Ishikawa (cell line): ENCODE results near the gene C16orf78.
A peak's percentile ranks its signal among the peaks of the same experiment; 100 is the strongest.

Experiments
- CEBPB ChIP-seq: IDR thresholded peaks from 2 replicates; pipeline ENCODE4 v1.6.1; 2012
- CREB1 ChIP-seq: IDR thresholded peaks from 2 replicates; pipeline ENCODE4 v1.6.1; 2012; ENCODE audit warnings: low read depth
- EGR1 ChIP-seq: IDR thresholded peaks from 2 replicates; pipeline ENCODE4 v1.6.1; 2012
- EP300 ChIP-seq: IDR thresholded peaks from 2 replicates; pipeline ENCODE4 v1.6.1; 2012; ENCODE audit warnings: borderline replicate concordance
- FOXM1 ChIP-seq: IDR thresholded peaks from 2 replicates; pipeline ENCODE4 v1.6.1; 2012; ENCODE audit warnings: low read depth, borderline replicate concordance
- NFIC ChIP-seq: IDR thresholded peaks from 2 replicates; pipeline ENCODE4 v1.6.1; 2012
- RAD21 ChIP-seq: IDR thresholded peaks from 2 replicates; pipeline ENCODE4 v1.6.1; 2012; ENCODE audit warnings: low read depth
- TAF1 ChIP-seq: IDR thresholded peaks from 2 replicates; pipeline ENCODE4 v1.6.1; 2012; ENCODE audit warnings: low read depth, mild to moderate bottlenecking
- TCF12 ChIP-seq: IDR thresholded peaks from 2 replicates; pipeline ENCODE4 v1.6.1; 2012; ENCODE audit warnings: low read depth
- TEAD4 ChIP-seq: IDR thresholded peaks from 2 replicates; pipeline ENCODE4 v1.6.1; 2012
- YY1 ChIP-seq: IDR thresholded peaks from 2 replicates; pipeline ENCODE4 v1.6.1; 2012; ENCODE audit warnings: low read depth
- ZBTB7A ChIP-seq: IDR thresholded peaks from 2 replicates; pipeline ENCODE4 v1.6.1; 2012; ENCODE audit warnings: low read depth
- TF ChIP-seq, protein P1 (sequence below): IDR thresholded peaks from 2 replicates; pipeline ENCODE4 v1.6.1; 2012; ENCODE audit warnings: low read depth, mild to moderate bottlenecking
- TF ChIP-seq, protein P2 (sequence below): IDR thresholded peaks from 2 replicates; pipeline ENCODE4 v1.6.1; 2012
- TF ChIP-seq, protein P3 (sequence below): IDR thresholded peaks from 2 replicates; pipeline ENCODE4 v1.6.1; 2012

C16orf78 gene

DNA sequence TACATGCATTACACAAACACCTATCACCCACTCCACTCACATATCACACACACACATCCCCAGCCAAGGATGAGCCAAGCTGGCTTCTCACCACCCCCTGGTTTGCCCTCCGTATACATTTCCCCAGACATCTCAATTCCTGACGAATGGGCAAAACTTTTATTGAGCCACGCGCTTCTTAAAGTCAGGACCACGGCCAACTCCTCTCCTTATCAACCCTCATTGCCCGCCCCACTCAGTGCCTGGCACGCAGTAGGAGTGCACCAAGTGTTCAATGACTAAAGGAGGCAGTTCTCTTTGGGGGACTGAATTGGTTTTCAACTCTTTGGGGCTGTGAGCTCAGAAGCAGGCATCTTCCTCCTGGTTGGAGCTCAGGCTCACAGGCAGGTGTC, 22.5 kb upstream of the C16orf78 start:
- TF ChIP-seq, protein P1, sequence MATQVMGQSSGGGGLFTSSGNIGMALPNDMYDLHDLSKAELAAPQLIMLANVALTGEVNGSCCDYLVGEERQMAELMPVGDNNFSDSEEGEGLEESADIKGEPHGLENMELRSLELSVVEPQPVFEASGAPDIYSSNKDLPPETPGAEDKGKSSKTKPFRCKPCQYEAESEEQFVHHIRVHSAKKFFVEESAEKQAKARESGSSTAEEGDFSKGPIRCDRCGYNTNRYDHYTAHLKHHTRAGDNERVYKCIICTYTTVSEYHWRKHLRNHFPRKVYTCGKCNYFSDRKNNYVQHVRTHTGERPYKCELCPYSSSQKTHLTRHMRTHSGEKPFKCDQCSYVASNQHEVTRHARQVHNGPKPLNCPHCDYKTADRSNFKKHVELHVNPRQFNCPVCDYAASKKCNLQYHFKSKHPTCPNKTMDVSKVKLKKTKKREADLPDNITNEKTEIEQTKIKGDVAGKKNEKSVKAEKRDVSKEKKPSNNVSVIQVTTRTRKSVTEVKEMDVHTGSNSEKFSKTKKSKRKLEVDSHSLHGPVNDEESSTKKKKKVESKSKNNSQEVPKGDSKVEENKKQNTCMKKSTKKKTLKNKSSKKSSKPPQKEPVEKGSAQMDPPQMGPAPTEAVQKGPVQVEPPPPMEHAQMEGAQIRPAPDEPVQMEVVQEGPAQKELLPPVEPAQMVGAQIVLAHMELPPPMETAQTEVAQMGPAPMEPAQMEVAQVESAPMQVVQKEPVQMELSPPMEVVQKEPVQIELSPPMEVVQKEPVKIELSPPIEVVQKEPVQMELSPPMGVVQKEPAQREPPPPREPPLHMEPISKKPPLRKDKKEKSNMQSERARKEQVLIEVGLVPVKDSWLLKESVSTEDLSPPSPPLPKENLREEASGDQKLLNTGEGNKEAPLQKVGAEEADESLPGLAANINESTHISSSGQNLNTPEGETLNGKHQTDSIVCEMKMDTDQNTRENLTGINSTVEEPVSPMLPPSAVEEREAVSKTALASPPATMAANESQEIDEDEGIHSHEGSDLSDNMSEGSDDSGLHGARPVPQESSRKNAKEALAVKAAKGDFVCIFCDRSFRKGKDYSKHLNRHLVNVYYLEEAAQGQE: peak; percentile 75
- TF ChIP-seq YY1: no peak

DNA sequence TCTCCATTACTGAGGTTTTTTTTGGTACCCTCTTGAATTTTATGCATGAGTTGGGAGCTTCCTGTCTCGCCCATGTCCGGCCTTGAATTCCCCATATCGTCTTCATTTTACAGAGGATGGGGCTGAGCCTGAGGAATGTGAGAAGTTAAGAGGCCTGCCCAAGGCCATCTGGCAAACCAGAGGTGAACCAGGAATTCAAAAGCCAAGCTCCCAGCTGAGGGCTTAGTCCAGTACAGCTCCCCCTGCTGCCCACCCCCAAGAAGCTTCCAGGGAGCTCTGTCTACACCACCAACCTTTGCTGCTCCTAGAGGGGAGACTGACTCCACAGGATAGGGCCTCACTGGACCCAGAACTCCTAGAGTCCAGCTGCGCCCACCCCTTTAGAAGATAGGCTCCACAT, 20.7 kb upstream of the C16orf78 start:
- no peak for TF ChIP-seq CEBPB
- TF ChIP-seq, protein P2, sequence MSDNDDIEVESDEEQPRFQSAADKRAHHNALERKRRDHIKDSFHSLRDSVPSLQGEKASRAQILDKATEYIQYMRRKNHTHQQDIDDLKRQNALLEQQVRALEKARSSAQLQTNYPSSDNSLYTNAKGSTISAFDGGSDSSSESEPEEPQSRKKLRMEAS: no peak
- no peak for TF ChIP-seq ZBTB7A
- no peak for TF ChIP-seq TCF12
- TF ChIP-seq NFIC: no peak
- TF ChIP-seq CREB1: no peak
- TF ChIP-seq TEAD4: no peak
- no peak for TF ChIP-seq FOXM1
- TF ChIP-seq RAD21: no peak
- TF ChIP-seq, protein P1: no peak
- TF ChIP-seq EGR1: no peak
- no peak for TF ChIP-seq YY1
- TF ChIP-seq, protein P3, sequence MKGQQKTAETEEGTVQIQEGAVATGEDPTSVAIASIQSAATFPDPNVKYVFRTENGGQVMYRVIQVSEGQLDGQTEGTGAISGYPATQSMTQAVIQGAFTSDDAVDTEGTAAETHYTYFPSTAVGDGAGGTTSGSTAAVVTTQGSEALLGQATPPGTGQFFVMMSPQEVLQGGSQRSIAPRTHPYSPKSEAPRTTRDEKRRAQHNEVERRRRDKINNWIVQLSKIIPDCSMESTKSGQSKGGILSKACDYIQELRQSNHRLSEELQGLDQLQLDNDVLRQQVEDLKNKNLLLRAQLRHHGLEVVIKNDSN: no peak
- TF ChIP-seq EP300: no peak
- TF ChIP-seq TAF1: no peak

DNA sequence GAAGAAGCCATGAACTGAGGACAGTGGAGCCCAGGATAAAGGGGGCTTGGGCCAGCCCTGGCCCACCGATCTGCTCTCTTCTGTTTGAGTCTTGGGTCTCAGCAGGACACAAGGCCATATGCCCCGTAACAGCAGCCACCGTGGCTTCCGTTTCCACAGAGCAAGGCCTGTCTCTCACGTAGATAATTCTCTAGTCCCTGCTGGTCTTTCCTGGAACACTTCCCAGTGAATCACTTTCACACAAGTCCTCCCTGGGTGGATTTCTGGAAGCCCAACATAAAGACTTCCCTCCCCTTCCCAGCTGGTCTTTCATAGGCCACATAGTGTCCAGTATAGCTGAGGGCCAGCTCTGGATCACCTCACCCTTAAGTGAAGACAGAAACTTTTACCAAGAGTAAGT, 19.9 kb upstream of the C16orf78 start:
- TF ChIP-seq TCF12 (no peak), ZBTB7A (no peak), TAF1 (no peak), TEAD4 (no peak), FOXM1 (no peak)
- TF ChIP-seq, protein P2: no peak
- TF ChIP-seq, protein P1: no peak

DNA sequence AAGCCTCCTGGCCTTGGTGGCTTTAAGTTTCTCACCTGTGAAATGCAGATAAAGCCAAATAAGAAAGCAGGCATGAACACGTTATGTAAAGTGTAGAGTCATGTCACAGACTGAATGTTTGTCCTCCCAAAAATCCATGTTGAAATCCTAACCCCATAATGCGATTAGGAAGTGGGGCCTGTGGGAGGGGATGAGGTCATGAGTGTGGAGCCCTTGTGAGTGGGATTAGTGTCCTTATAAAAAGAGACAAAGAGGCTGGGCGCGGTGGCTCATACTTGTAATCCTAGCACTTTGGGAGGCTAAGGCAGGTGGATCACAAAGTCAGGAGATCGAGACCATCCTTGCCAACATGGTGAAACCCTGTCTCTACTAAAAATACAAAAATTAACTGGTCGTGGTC, 19.5 kb upstream of the C16orf78 start:
- TF ChIP-seq EP300 (no peak), TAF1 (no peak), CEBPB (no peak), YY1 (no peak), ZBTB7A (no peak), NFIC (no peak), FOXM1 (no peak), EGR1 (no peak), TCF12 (no peak), CREB1 (no peak), TEAD4 (no peak), RAD21 (no peak)
- TF ChIP-seq, protein P1: no peak
- TF ChIP-seq, protein P3: no peak
- TF ChIP-seq, protein P2: no peak
